GM10266 (cell line): Measurements from ENCODE around the gene C2orf15.
"Not testable (repeated sequence)": the region's sequence is repeated elsewhere in the genome, so short reads cannot be mapped to it uniquely, and the experiment has no call there.

ENCODE experiments used
- DNase-seq: peaks from one replicate; pipeline ENCODE4 v3.0.0; 2012; ENCODE audit errors: extremely low spot score
- CTCF ChIP-seq: IDR thresholded peaks from 2 replicates; pipeline ENCODE4 v1.5.1; 2012; ENCODE audit warnings: mild to moderate bottlenecking, low read depth; ENCODE audit not compliant: control insufficient read depth, insufficient read depth; ENCODE audit errors: missing control alignments

Gene C2orf15

DNA sequence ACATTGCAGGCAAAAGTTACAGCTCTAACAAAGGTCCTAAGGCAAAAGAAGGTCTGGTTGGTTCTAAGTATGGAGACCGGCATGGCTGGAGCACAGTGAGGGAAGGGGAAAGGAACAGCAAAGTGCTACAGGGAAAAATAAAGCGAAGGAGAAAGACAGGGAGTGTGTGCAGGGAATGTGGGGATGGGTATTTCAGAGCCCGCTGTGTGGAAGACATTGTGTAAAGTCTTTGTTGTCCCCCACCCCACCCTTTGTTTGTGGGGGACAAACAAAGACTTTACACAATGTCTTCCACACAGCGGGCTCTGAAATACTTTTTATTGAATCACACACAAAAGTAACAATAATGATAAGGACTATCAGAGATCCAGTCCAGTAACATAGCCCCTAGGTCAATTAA lies 28.9 kb upstream of the C2orf15 start:
- TF ChIP-seq CTCF = no peak
- DNase-seq = no peak

- TF ChIP-seq CTCF = no peak
- DNase-seq = no peak
Measured at GRCh38 chr2:99127981-99128380, 13.5 kb upstream of the C2orf15 start.

GRCh38 chr2:99135044-99135556 lies 6.4 kb upstream of the C2orf15 start:
- not testable (repeated sequence) for DNase-seq

GRCh38 chr2:99139003-99139402 lies 2.5 kb upstream of the C2orf15 start:
- DNase-seq = no peak
- TF ChIP-seq CTCF = no peak

- TF ChIP-seq CTCF = no peak
- DNase-seq = no peak
Measured at GRCh38 chr2:99140056-99140859, 1.2 kb upstream of the C2orf15 start.

GRCh38 chr2:99140860-99141109 lies 722 bp upstream of the C2orf15 start:
- no peak for DNase-seq
- no peak for TF ChIP-seq CTCF

- no peak for DNase-seq
- no peak for TF ChIP-seq CTCF
Measured at GRCh38 chr2:99150706-99151105, 9.2 kb downstream of the C2orf15 start.

GRCh38 chr2:99152199-99152895 lies 10.8 kb downstream of the C2orf15 start:
- no peak for TF ChIP-seq CTCF

More at GRCh38 chr2:99152199-99152895, 10.8 kb downstream of the C2orf15 start:
- no peak for DNase-seq
